Measurements from ENCODE around the gene ARHGEF17. TPM values are rescaled to one million over a fixed set of nuclear protein-coding genes. Genes with fewer than 3 reads are reported as not detected.

The ARHGEF17 gene
- total and polyA plus RNA-seq, 4 donors, result 2.6 to 12.6 (median 5.7) TPM

GRCh38 chr11:73317373-73317772 is 9.3 kb downstream of the ARHGEF17 start (continued):
- TF ChIP-seq, protein P1, sequence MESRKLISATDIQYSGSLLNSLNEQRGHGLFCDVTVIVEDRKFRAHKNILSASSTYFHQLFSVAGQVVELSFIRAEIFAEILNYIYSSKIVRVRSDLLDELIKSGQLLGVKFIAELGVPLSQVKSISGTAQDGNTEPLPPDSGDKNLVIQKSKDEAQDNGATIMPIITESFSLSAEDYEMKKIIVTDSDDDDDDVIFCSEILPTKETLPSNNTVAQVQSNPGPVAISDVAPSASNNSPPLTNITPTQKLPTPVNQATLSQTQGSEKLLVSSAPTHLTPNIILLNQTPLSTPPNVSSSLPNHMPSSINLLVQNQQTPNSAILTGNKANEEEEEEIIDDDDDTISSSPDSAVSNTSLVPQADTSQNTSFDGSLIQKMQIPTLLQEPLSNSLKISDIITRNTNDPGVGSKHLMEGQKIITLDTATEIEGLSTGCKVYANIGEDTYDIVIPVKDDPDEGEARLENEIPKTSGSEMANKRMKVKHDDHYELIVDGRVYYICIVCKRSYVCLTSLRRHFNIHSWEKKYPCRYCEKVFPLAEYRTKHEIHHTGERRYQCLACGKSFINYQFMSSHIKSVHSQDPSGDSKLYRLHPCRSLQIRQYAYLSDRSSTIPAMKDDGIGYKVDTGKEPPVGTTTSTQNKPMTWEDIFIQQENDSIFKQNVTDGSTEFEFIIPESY (IDR thresholded peaks at IDR 0.05), result no peak
- TF ChIP-seq, protein P2, sequence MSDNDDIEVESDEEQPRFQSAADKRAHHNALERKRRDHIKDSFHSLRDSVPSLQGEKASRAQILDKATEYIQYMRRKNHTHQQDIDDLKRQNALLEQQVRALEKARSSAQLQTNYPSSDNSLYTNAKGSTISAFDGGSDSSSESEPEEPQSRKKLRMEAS (IDR thresholded peaks at IDR 0.05), result no peak

DNA sequence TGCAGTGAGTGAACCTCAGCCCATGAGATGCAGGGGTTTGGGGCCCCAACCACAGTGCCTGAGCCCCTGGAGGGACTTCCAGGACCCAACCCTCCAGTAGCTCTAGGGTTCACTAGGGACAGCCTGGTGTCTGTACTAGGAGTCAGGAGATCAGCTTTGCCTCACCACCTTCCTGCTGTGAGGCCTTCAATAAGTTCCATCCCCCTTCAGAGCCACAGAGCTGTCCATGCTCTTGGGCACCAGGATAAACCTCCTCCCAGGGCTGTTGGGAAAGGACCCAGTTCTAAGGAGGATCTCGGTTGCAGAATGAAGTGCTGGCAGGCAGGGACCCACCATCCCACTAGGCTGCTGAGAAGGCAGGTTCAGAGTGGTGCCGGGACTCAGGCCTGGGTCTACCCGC is 9.7 kb downstream of the ARHGEF17 start:
- 87% methylated on average over 3 of the region's 3 CpGs for WGBS
- no peaks in the 10 kb centered on the region for H3K36me3 ChIP-seq (ENCODE audit: control insufficient read depth in 4 of 4, insufficient read depth in 3 of 4, low read depth in 1 of 4, low read length in 3 of 4)
- H3K27ac ChIP-seq (ENCODE audit: low read depth in 1 of 2, low read length in 2 of 2), result peak overlapping the region; percentile 47 to 50
- H3K4me3 ChIP-seq (ENCODE audit: low read depth in 1 of 3, low read length in 3 of 3), result no peak overlapping the region
- H3K9me3 ChIP-seq (ENCODE audit: control insufficient read depth in 4 of 4, low read length in 3 of 4), result no peaks in the 10 kb centered on the region
- TF ChIP-seq HNF4G (IDR thresholded peaks at IDR 0.05), result no peak
- no peak for TF ChIP-seq JUND (IDR thresholded peaks at IDR 0.05)
- no peak for TF ChIP-seq HNF4A (conservative IDR thresholded peaks at IDR 0.05)
- TF ChIP-seq, protein P3, sequence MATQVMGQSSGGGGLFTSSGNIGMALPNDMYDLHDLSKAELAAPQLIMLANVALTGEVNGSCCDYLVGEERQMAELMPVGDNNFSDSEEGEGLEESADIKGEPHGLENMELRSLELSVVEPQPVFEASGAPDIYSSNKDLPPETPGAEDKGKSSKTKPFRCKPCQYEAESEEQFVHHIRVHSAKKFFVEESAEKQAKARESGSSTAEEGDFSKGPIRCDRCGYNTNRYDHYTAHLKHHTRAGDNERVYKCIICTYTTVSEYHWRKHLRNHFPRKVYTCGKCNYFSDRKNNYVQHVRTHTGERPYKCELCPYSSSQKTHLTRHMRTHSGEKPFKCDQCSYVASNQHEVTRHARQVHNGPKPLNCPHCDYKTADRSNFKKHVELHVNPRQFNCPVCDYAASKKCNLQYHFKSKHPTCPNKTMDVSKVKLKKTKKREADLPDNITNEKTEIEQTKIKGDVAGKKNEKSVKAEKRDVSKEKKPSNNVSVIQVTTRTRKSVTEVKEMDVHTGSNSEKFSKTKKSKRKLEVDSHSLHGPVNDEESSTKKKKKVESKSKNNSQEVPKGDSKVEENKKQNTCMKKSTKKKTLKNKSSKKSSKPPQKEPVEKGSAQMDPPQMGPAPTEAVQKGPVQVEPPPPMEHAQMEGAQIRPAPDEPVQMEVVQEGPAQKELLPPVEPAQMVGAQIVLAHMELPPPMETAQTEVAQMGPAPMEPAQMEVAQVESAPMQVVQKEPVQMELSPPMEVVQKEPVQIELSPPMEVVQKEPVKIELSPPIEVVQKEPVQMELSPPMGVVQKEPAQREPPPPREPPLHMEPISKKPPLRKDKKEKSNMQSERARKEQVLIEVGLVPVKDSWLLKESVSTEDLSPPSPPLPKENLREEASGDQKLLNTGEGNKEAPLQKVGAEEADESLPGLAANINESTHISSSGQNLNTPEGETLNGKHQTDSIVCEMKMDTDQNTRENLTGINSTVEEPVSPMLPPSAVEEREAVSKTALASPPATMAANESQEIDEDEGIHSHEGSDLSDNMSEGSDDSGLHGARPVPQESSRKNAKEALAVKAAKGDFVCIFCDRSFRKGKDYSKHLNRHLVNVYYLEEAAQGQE (IDR thresholded peaks at IDR 0.05), result no peak
- no peak for TF ChIP-seq NR2F2 (IDR thresholded peaks at IDR 0.05)
- no peak for TF ChIP-seq FOXA1 (IDR thresholded peaks at IDR 0.05)
- TF ChIP-seq RAD21 (IDR thresholded peaks at IDR 0.05), result no peak
- TF ChIP-seq GABPA (IDR thresholded peaks at IDR 0.05 in 1 of 2, conservative IDR thresholded peaks at IDR 0.05 in 1 of 2), result no peak
- no peak for TF ChIP-seq EGR1 (IDR thresholded peaks at IDR 0.05; ENCODE audit: low read depth in 2 of 2)
- TF ChIP-seq, protein P4, sequence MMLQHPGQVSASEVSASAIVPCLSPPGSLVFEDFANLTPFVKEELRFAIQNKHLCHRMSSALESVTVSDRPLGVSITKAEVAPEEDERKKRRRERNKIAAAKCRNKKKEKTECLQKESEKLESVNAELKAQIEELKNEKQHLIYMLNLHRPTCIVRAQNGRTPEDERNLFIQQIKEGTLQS (IDR thresholded peaks at IDR 0.05), result no peak
- TF ChIP-seq, protein P2 (IDR thresholded peaks at IDR 0.05), result no peak
- no peaks in the 10 kb centered on the region for H3K27me3 ChIP-seq (ENCODE audit: control insufficient read depth in 4 of 4, insufficient read depth in 4 of 4, low read length in 3 of 4)
- no peak for DNase-seq (ENCODE audit: low spot score)
- peaks cover 0 to 8% (median 1%) of the 10 kb centered on the region in 4 donors for H3K4me1 ChIP-seq (ENCODE audit: control insufficient read depth in 4 of 4, insufficient read depth in 4 of 4, low read length in 3 of 4)
- no peak overlapping the region for H3K9ac ChIP-seq (ENCODE audit: low read depth in 1 of 2, low read length in 2 of 2)

- Histone ChIP-seq H3K36me3 (ENCODE audit: control insufficient read depth in 4 of 4, insufficient read depth in 3 of 4, low read depth in 1 of 4, low read length in 3 of 4) (no peaks in the 10 kb centered on the region), H3K27me3 (ENCODE audit: control insufficient read depth in 4 of 4, insufficient read depth in 4 of 4, low read length in 3 of 4) (no peaks in the 10 kb centered on the region), H3K27ac (ENCODE audit: low read depth in 1 of 2, low read length in 2 of 2) (no peak overlapping the region), H3K4me1 (ENCODE audit: control insufficient read depth in 4 of 4, insufficient read depth in 4 of 4, low read length in 3 of 4) (peaks cover 0 to 10% (median 1%) of the 10 kb centered on the region in 4 donors), H3K9me3 (ENCODE audit: control insufficient read depth in 4 of 4, low read length in 3 of 4) (no peaks in the 10 kb centered on the region), H3K9ac (ENCODE audit: low read depth in 1 of 2, low read length in 2 of 2) (no peak overlapping the region), H3K4me3 (ENCODE audit: low read depth in 1 of 3, low read length in 3 of 3) (no peak overlapping the region)
- TF ChIP-seq EGR1 (IDR thresholded peaks at IDR 0.05; ENCODE audit: low read depth in 2 of 2) (no peak), FOXA1 (IDR thresholded peaks at IDR 0.05) (no peak), YY1 (IDR thresholded peaks at IDR 0.05) (no peak), HNF4A (conservative IDR thresholded peaks at IDR 0.05) (no peak), GABPA (IDR thresholded peaks at IDR 0.05 in 1 of 2, conservative IDR thresholded peaks at IDR 0.05 in 1 of 2) (no peak), RAD21 (IDR thresholded peaks at IDR 0.05) (no peak), TAF1 (conservative IDR thresholded peaks at IDR 0.05) (no peak)
- TF ChIP-seq, protein P3 (IDR thresholded peaks at IDR 0.05), result no peak
- TF ChIP-seq, protein P1 (IDR thresholded peaks at IDR 0.05), result no peak
- WGBS, result 79% methylated on average over 8 of the region's 8 CpGs
- no peak for DNase-seq (ENCODE audit: low spot score)
Measured at GRCh38 chr11:73318501-73319011, 10.5 kb downstream of the ARHGEF17 start.

Data from liver (tissue), 9 donors.